ENCODE results near the gene FHL1.
"Not testable (repeated sequence)": the region's sequence is repeated elsewhere in the genome, so short reads cannot be mapped to it uniquely, and the experiment has no call there.

FHL1 gene

DNA sequence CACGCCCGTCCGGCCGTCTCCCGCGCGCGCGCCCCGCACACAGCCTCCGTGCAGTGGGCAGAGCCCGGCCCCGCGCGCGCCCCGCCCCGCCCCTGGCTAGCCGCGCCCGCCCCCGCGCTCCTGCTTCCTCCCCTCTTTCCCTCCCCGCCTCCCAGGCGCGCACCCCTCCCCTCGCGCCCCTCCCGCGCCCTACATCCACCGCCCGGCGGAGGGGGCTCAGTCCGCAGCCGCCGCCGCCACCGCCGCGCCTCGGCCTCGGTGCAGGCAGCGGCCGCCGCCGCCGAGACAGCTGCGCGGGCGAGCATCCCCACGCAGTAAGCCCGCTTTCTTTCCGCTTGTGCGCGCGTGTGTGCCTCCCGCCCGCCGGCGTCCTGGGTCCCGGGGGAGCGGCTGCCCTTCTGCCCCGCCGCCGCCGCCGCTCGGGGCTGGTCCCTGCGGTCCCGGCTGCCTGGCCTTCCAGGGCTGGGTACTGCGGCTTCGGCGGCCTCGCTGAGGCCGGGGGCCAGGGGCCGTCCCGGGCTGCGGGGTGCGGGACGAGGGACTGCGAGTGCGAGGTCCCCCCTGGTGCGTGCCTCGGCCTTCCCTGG is at the start of gene FHL1:
Gene FHL1 (plus strand): TSS at position 219 of the 587 bp plus-strand sequence.
- peak; percentile 38 for DNase-seq

DNA sequence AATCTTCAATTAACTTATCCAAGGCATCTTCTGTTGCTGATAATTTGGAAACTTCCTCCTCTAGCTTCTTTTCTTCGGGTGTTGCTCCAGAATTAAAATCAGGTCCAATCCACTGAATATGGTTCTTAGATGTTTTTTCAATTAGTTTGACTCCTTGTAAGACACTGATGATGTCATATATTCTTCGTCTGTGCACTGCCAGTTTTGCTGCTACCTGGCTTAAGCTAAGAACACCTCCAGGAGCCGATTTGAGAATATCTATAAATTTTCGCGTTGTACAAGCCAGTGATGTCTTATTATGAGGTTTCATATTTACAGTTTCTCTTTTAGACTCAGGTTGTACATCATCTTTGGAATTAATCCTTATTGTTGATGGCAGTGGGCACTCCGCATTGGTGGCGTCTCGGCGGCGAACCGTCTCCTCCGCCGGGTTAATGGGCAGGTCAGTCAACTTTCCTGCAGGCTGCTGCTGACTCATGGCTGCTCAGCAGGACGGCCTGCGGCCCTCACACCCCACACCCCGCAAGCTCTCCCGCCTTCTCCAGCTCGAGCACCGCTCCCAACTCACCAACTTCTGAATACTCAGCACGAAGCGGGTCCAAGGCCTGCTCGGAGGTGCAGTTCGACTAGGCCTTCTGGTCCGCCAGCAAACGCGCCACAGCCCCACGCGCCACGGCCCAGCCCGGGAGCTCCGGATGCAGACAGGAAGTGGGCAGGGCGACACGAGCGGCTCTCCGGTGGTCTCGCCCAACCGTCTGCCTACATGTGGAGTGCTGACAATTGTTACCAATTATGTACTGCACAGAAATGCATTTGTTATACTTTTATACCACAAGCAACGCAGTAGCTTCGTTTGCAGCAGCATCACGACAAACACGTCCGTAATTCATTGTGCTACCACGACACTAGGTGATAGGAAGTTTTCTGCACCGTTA is 49.2 kb upstream of the FHL1 start:
- DNase-seq: no peak

DNA sequence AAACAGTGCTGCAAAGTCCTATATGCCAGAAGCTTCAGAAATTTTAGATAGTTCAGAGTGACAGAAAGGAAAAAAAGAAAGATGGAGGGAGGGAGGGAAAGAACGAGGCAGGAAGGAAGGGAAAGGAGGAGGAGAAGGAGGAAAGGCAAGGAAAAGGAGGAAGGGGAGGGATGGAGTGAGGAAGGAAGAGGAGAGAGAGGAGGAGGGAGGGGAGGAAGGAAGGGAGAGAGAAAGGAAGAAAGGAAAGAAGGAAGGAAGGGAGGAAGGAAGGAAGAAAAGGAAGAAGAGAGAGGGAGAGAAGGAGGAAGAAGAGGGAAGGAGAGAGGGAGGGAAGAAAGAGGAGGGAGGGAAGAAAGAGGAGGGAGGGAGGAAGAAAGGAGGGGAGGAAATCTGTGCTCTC is 42.4 kb upstream of the FHL1 start:
- no peak for DNase-seq

DNA sequence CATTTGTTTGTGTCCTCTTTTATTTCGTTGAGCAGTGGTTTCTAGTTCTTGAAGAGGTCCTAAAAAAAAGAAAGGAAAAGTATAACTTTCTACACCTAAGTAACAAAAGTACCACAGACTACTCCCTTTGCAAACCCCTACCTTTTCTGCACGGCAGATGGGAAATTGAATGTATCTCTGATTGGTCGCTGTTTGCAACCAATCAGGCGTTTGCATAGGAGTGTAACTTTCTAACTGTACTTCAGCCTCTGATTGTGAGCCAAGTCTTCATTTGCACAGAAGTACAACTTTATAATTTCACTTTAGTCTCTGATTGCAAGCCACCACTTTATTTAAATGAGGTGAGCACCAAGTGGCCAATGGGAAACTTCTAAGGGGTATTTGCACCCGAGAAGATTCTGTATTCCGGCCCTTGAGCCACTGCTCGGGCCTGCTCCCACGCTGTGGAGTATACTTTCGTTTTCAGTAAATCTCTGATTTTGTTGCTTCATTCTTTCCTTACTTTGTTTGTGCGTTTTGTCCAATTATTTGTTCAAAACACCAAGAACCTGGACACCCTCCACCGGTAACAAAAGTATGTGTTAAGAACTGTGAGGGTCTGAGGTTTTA is 40.3 kb upstream of the FHL1 start:
- DNase-seq: no peak

DNA sequence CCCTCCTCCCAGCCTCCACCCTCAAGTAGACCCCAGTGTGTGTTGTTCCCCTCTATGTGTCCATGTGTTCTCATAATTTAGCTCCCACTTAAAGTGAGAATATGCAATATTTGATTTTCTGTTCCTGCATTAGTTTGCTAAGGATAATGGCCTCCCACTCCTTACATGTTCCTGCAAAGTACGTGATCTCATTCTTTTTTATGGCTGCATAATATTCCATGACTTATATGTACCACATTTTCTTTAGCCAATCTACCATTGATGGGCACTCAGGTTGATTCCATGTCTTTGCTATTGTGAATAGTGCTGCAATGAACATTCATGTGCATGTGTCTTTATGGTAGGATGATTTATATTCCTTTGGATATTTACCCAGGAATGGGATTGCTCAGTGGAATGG is 38.4 kb upstream of the FHL1 start:
- not testable (repeated sequence) for DNase-seq

DNA sequence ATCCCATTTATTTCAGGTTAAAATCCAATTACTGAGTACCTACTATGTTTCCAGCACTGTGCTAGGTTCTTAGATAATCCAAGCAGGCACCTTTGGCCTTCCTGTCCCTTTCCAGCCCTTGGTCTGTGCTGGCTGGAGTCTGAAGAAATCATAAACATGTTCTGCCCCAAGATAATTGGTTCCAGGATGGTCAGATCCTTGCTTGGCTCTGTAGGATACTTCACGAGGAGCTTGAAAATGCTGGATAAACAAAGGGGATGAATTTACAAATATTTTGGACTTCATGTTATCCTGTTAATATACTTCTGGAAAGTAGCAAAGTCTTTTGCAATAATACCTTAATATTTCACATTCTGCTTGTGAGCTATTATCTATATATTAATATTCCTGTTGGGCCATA is 35.0 kb upstream of the FHL1 start:
- no peak for DNase-seq

DNA sequence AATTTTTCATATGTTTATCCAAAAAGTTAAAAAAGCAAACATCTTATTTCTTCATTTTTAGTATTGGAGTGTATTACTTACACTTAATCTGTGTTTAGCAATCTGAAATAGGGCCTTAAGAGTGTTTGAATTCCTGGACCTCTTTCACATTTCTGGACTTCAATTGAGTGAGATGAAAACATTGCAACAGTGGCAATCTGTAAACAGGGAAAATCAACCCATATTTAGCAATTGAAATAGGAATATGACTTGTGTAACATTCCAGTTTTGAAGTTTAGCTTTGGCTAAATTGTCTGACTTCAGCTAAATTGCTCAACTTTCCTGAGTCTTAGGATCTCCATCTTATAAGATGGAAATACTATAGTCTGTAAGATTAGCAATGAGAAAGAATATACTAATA is 34.6 kb upstream of the FHL1 start:
- no peak for DNase-seq

DNA sequence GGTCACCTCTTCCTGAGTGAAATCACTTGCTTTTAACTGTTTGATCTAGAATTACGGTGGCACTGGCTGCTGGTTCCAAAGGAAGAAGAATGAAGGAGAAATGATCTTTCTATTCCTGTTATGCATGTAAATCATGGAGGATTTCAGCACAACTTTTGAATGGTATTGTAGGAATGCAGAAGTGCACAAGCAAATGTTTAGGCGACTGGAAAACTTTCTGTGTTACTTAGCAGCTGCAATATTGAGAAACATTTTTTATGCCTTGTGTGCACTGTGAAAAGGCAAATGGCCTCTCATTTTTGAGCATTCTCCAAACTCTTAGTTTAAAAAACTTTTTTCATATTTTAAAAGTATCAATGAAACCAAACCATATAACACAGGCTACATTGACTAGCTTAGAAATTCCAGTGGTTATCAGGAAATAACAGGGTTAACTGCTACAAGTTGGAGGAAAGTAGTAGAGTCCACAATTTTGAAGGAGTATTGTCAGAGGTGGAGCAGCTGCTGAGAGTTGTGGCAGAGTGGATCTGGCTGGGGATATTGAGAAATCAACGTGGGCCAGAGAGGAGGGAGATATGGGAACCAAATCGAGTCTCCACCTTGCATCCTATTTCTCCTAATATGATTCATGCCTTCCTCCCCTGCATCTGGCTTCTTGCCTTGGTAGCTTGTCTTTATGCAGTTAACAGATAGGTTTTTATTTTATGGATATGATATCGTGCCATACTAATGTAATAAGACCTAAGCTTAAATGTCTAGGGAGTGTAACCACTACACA is 32.0 kb upstream of the FHL1 start:
- peak; percentile 79 for DNase-seq

DNA sequence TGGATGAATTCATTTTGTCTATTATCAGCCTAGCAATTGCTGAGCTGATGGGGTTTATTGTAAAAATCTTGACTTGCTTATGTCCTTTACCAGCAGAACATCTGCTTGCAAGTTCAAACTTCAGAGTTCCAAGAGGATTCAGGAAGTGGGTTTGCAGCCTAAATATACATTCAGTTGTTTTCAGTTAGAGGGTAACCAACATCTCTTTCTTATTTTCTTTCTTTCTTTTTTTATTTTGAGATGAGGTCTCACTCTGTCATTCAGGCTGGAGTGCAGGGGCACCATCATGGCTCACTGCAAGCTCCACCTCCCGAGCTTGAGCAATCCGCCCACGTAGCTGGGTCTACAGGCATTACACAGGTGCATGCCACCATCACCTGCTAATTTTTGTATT is 31.4 kb upstream of the FHL1 start:
- no peak for DNase-seq

DNA sequence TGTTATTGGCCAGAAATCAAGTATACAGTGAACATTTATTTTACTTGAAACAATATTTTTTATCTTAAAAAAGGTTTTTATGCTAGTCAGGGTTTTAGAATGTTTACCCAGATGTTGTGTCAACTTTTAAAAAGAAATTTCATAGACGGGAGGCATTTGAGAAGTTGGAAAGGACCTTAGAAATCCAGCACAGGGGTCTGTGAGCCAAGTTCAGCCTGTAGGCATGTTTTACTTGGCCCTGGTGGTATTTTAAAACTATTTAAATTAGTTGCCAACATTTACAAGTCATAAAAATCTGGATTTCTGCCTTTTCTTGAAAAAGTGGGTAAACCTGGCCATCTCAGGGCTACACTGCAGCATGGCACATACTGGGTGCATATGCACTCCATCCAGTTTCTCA is 25.5 kb upstream of the FHL1 start:
- DNase-seq: peak; percentile 23

DNA sequence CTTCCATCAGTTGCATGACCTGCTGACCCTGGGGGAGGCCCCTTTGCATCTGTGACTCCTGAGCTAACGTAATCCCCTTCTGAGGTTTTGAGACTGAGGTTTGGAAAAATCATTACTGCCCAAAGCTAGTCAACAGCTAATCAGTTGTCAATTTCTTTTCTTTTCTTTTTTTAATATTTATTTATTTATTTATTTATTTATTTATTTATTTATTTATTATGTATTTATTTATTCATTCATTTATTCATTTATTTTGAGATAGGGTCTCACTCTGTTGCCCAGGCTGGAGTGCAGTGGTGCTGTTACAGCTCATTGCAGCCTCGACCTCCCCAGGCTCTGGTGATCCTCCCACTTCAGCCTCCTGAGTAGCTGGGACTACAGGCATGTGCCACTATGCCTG is 25.1 kb upstream of the FHL1 start:
- no peak for DNase-seq

DNA sequence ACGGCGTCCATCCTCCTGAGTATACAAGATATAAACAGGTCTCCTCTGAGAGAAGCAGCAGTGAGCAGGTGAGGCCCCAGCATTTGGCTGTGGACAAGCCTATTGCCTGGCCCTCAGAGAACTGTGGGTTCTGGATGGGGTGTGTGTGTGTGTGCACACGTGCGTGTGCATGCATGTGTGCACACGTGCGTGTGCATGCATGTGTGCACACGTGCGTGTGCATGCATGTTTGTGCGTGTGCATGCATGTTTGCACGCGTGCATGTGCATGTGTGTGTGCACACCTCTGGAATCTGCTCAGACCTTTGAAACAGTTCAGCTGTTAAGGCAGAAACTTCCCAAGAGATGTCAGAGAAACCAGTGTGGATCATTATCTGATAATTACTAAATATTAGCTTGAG is 22.2 kb upstream of the FHL1 start:
- DNase-seq: no peak

DNA sequence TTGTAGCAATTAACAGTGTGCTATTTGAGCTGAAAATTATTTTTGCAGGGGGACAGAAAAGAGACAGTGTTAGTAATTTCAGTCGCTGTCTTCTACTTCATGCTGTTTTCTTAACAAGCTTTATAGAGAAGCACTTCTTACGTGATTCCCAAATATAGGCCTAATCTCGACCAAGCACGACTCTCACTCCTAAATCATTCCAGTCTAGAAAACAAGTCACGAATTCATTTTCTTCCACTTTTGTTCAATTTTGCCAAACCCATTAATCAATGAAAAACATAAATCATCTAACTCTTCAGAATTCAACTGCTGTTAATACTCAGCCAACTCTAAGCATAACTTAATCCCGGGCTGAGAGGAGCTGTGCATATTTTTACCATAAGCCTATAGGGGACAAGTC is 21.0 kb upstream of the FHL1 start:
- DNase-seq: peak; percentile 38

DNA sequence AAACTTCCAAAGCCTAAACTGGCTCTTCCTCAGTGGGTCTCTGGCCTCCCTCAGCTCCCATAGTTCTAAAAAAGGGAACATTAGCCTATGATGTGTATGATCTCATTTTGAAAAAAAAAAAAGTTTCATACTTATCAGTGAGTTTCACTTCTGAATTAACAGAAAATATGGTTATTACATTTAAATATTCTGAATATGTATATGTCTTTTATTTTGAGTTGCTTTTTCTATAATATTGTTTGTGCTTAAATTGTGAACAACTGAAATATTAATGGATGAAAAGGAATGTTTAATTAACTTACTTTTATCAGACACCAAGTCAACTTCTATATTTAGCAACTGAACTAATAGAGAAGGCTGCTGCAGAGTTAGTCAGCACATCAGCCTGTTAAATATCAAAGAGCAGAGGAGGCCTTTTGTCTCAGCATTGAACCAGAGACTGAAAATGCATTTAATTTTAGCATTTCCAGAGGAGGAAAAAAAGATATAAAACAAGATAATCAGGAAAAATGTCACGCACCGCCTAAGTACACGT is 20.4 kb upstream of the FHL1 start:
- peak; percentile 28 for DNase-seq

DNA sequence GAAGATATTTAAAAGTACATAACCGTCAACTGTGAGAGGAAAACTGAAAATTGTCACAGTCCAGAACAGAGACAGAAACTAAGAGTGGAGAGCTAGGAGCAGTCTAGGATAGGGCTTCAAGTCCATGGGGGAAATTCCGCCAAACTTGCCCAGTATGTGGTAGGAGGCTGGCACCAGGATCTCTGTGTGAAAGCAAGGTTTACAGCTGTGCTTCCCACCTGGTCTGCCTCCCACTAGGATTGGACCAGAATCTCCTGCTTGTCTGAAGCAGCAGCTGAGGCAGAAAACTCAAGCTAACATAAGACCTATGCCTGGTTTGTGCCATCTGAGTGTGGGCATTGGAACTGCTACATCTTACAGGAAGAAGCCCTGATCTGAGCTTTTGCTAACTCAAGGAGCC is 18.6 kb upstream of the FHL1 start:
- no peak for DNase-seq

DNA sequence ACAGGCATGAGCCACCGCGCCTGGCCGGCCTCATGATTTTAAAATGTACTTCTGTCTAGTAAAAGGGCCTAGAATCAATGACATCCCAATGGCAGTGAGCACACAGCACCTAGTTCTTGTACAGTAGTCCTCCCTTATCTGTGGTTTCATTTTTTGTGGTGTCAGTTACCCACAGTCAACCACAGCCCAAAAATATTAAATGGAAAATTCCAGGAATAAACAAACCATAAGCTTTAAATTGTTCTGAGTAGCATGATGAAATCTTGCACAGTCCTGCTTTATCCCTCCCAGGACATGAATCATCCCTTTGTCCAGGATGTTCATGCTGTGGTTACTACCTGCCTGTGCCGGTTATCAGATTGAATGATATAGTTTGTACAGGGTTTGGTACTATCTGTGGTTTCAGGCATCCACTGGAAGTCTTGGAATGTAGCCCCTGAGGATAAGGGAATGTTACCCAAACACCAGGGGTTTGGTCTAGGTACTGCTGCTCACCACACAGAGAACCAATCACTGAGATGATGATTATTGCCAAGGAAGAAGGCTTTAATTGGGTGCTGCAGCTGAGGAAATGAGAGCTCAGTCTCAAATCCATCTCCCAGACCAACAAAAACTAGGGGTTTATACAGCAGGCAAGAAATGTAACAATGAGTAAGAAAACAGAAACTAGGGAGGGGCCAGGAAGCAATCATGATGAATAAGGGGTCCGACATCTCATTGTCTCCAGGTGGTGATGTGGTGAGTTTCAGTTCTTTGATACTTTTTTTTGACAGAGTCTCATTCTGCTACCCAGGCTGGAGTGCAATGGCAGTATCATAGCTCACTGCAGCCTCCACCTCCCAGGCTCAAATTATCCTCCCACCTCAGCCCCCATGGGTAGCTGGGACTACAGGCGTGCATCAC is 16.2 kb upstream of the FHL1 start:
- peak; percentile 97 for DNase-seq

DNA sequence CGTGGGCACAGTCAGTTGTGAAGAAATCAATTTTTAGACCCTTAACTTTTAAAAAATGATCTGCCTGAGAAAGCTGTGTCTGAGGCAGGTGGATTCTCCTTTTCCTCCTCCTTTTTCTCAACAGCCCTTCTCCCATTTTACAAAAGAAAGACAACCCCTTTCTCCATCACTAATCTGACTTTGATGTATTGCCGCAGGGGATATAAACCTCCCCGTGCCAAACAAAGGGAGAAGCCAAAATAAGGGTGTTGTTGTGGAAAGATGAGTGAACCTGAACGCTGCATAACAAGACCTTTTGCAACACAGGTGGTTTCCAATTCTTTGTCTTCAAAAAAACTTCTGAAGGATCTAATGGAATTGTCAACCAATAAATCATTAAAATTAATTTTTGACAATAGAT is 8.4 kb upstream of the FHL1 start:
- no peak for DNase-seq

DNA sequence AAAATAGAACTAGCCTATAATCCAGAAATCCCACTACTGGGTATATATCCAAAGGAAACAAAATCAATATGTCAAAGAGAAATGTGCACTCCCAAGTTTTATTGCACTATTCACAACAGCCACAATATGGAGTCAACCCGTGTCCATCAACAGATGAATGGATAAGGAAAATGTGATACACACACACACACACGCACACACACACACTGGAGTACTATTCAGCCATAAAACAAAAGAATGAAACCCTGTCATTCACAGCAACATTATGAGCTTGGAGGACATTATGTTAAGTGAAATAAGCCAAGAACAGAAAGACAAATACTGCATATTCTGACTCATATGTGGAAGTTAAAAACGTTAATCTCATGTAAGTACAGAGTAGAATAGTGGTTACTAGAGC is 5.8 kb upstream of the FHL1 start:
- DNase-seq: no peak

DNA sequence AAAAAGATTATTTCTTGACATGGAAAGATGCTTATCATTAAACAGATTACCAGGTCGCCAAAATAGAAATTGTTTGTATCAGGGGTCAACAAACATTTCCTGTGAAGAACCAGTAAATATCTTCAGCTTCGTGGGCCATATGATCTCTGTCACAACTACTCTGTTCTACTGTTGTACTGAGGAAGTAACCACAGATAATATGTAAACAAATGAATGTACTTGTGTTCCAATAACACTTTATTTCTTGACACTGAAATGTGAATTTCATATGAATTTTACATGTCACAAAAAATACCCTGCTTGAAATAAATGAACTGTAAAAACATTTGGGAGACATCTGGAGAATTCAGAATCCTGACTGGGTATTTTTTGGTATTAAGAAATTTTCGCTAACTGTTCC is 4.7 kb upstream of the FHL1 start:
- DNase-seq: no peak

DNA sequence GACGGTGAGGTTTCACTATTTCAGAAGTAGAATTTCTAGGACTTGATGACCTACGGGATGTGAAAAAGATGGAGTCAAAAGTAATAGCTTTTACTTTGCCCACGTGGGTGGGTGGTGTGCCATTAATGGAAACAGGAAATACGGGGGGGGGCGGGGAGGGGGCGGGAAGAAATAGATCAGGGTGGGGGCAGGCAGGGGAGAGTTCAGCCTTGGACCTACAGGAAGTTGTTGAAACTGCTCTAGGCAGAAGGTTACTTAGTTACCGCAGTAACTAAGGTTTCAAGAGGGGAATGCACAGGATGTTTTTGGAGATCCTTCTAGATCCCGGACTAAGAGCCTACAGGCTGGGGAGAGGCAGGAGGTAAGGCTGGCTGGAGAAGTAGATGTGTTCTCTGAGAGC is 3.6 kb upstream of the FHL1 start:
- DNase-seq: no peak

DNA sequence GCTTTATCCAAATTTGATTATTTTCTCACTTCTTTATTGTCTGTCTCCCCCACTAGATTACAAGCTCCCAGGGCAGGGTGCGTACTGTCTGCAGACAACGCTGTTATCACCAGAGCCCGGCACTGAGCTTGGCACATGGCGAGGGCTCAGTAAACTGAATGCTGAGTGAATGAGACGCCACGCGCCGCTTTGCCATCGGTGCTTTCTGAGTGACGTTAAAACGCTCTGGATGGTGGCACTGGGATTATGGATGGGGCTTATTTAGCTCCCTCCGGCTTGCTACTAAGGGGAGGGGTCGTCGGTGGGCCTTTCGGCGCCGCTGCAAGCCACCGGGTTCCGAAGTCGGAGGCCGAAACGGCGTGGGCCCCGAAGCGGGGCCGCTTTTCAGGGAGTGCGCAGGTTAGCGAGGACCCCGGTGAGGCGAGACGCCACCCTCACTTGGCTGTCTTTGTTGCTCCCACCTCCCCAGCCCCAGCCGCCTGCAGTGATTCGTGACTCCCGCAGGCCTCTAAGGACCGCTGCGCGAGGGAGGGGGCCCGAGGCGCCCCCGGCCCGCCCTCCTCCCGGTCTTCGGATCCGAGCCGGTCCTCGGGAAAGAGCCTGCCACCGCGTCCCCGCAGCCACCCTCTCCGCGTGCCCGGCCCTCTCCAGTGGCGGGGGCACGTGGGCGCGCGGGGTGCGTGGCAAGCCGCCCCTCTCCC is 569 bp upstream of the FHL1 start:
- no peak for DNase-seq

Measured in fibroblast of upper back skin (primary cell).